Measurements from ENCODE around the gene RALGDS. TPM values are rescaled to one million over a fixed set of nuclear protein-coding genes. Genes with fewer than 3 reads are reported as not detected.

Gene RALGDS
- total RNA-seq, 2 experiments from 2014 or later, result 23.8 to 28.2 TPM

- H3K27ac ChIP-seq (ENCODE audit: low read depth, low read length, poor library complexity, severe bottlenecking), result no peak overlapping the region
- no peak overlapping the region for H3K4me3 ChIP-seq (ENCODE audit: low read depth, low read length, poor library complexity, severe bottlenecking)
- H3K4me2 ChIP-seq (ENCODE audit: low read length), result no peak overlapping the region
- no peak for DNase-seq (ENCODE audit: low spot score)
- POLR2A ChIA-PET, result interaction anchor here (0.7 to 1.5 kb wide), 3 partner anchors 11 to 589 kb away, joined by 3 to 5 read pairs (median 5); no protein-coding TSS in a partner anchor
- intact Hi-C loops (cut with micrococcal nuclease; ENCODE audit: unreplicated experiment), result no loop called here
- H3K9me3 ChIP-seq (ENCODE audit: low read length), result no peaks in the 10 kb centered on the region
- no peaks in the 10 kb centered on the region for H3K36me3 ChIP-seq (ENCODE audit: insufficient read depth, low read length)
- no TSS peak for BruUV-seq (replicated peaks)
- no peaks in the 10 kb centered on the region; the same call in 1 of the 2 replicates for H4K20me1 ChIP-seq (ENCODE audit: insufficient read depth, low read length)
- no peaks in the 10 kb centered on the region for H3K79me2 ChIP-seq (ENCODE audit: insufficient read depth, low read depth, low read length)
- H2AFZ ChIP-seq (ENCODE audit: low read length), result no peak overlapping the region
- H3K4me1 ChIP-seq (ENCODE audit: insufficient read depth, low read length, poor library complexity, severe bottlenecking), result peaks cover 16% of the 10 kb centered on the region
- no peaks in the 10 kb centered on the region for H3K9me2 ChIP-seq (ENCODE audit: insufficient read depth, low read length)
- no peak for TF ChIP-seq EZH2phosphoT487 (IDR thresholded peaks at IDR 0.05; ENCODE audit: borderline replicate concordance, low read depth, low read length)
- TF ChIP-seq, protein P1, sequence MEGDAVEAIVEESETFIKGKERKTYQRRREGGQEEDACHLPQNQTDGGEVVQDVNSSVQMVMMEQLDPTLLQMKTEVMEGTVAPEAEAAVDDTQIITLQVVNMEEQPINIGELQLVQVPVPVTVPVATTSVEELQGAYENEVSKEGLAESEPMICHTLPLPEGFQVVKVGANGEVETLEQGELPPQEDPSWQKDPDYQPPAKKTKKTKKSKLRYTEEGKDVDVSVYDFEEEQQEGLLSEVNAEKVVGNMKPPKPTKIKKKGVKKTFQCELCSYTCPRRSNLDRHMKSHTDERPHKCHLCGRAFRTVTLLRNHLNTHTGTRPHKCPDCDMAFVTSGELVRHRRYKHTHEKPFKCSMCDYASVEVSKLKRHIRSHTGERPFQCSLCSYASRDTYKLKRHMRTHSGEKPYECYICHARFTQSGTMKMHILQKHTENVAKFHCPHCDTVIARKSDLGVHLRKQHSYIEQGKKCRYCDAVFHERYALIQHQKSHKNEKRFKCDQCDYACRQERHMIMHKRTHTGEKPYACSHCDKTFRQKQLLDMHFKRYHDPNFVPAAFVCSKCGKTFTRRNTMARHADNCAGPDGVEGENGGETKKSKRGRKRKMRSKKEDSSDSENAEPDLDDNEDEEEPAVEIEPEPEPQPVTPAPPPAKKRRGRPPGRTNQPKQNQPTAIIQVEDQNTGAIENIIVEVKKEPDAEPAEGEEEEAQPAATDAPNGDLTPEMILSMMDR (conservative IDR thresholded peaks at IDR 0.05; ENCODE audit: low read length), result no peak
- CTCF ChIA-PET (ENCODE audit: unreplicated experiment), result no interaction called here
Measured at GRCh38 chr9:133137451-133138231, 16.6 kb upstream of the RALGDS start.

- Histone ChIP-seq H3K9me2 (ENCODE audit: insufficient read depth, low read length) (no peaks in the 10 kb centered on the region), H2AFZ (ENCODE audit: low read length) (no peak overlapping the region), H3K4me2 (ENCODE audit: low read length) (no peak overlapping the region), H3K79me2 (ENCODE audit: insufficient read depth, low read depth, low read length) (no peaks in the 10 kb centered on the region), H4K20me1 (ENCODE audit: insufficient read depth, low read length) (no peaks in the 10 kb centered on the region), H3K4me1 (ENCODE audit: insufficient read depth, low read length, poor library complexity, severe bottlenecking) (peaks cover 24% of the 10 kb centered on the region), H3K27ac (ENCODE audit: low read depth, low read length, poor library complexity, severe bottlenecking) (no peak overlapping the region), H3K9me3 (ENCODE audit: low read length) (no peaks in the 10 kb centered on the region), H3K36me3 (ENCODE audit: insufficient read depth, low read length) (no peaks in the 10 kb centered on the region), H3K4me3 (ENCODE audit: low read depth, low read length, poor library complexity, severe bottlenecking) (no peak overlapping the region)
- DNase-seq (ENCODE audit: low spot score), result no peak
- ChIA-PET CTCF (ENCODE audit: unreplicated experiment) (no interaction called here), POLR2A (interaction anchor here (0.6 kb wide), 1 partner anchor 999 kb away, joined by 3 read pairs; no protein-coding TSS in a partner anchor)
- TF ChIP-seq EZH2phosphoT487 (IDR thresholded peaks at IDR 0.05; ENCODE audit: borderline replicate concordance, low read depth, low read length), result no peak
- TF ChIP-seq, protein P1 (conservative IDR thresholded peaks at IDR 0.05; ENCODE audit: low read length), result no peak
- BruUV-seq (replicated peaks), result no TSS peak
- intact Hi-C loops (cut with micrococcal nuclease; ENCODE audit: unreplicated experiment), result no loop called here
Measured at GRCh38 chr9:133135146-133135745, 14.2 kb upstream of the RALGDS start.

Measured in OCI-LY7 (cell line).